HG03066 (cell line): ENCODE results near the gene GPX4.
"Not testable (repeated sequence)": the region's sequence is repeated elsewhere in the genome, so short reads cannot be mapped to it uniquely, and the experiment has no call there.

Experiments
- ATAC-seq: cut with Tn5 transposase; IDR thresholded peaks from one replicate; pipeline ENCODE4 v1.9.1; 2021; ENCODE audit warnings: low read depth; ENCODE audit not compliant: unreplicated experiment

Gene GPX4

GRCh38 chr19:1113030-1113985, 9.5 kb downstream of the GPX4 start:
- no peak for ATAC-seq

- no peak for ATAC-seq
Measured at GRCh38 chr19:1113986-1114483, 10.2 kb downstream of the GPX4 start.

GRCh38 chr19:1114728-1115127, 10.9 kb downstream of the GPX4 start:
- not testable (repeated sequence) for ATAC-seq

GRCh38 chr19:1115646-1116420, 12.0 kb downstream of the GPX4 start:
- no peak for ATAC-seq

- ATAC-seq = no peak
Measured at GRCh38 chr19:1116726-1117581, 13.2 kb downstream of the GPX4 start.

GRCh38 chr19:1117654-1118053, 13.9 kb downstream of the GPX4 start:
- no peak for ATAC-seq

- ATAC-seq = no peak
Measured at GRCh38 chr19:1118999-1119398, 15.2 kb downstream of the GPX4 start.

GRCh38 chr19:1119475-1120217, 15.9 kb downstream of the GPX4 start:
- no peak for ATAC-seq

GRCh38 chr19:1121395-1121794, 17.6 kb downstream of the GPX4 start:
- no peak for ATAC-seq

GRCh38 chr19:1122021-1122971, 18.5 kb downstream of the GPX4 start:
- ATAC-seq = no peak

GRCh38 chr19:1122972-1123363, 19.2 kb downstream of the GPX4 start:
- ATAC-seq = no peak

- no peak for ATAC-seq
Measured at GRCh38 chr19:1123381-1123780, 19.6 kb downstream of the GPX4 start.

GRCh38 chr19:1123885-1124677, 20.3 kb downstream of the GPX4 start:
- no peak for ATAC-seq

GRCh38 chr19:1125601-1126467, 22.0 kb downstream of the GPX4 start:
- ATAC-seq = no peak

- ATAC-seq = no peak
Measured at GRCh38 chr19:1126984-1127760, 23.4 kb downstream of the GPX4 start.

- ATAC-seq = no peak
Measured at GRCh38 chr19:1128106-1128505, 24.3 kb downstream of the GPX4 start.
